NCI-H510A treated with DMSO at 0.1 percent for 48 hours (cell line): Measurements from ENCODE around the gene TMEM9.
A peak's percentile ranks its signal among the peaks of the same experiment; 100 is the strongest.

Experiments
- DNase-seq: peaks from one replicate; lab custom pipeline; 2025; lab: John Stamatoyannopoulos, UW

Gene TMEM9

GRCh38 chr1:201105688-201106087 lies 48.6 kb downstream of the TMEM9 start:
- DNase-seq: no peak

- DNase-seq: no peak
Observed at GRCh38 chr1:201104141-201104540, 50.1 kb downstream of the TMEM9 start.

GRCh38 chr1:201103666-201104065 lies 50.6 kb downstream of the TMEM9 start:
- no peak for DNase-seq

GRCh38 chr1:201100169-201100930 lies 53.9 kb downstream of the TMEM9 start:
- no peak for DNase-seq

- no peak for DNase-seq
Observed at GRCh38 chr1:201098992-201099677, 55.1 kb downstream of the TMEM9 start.

GRCh38 chr1:201096977-201097856 lies 57.1 kb downstream of the TMEM9 start:
- no peak for DNase-seq

GRCh38 chr1:201096041-201096461 lies 58.2 kb downstream of the TMEM9 start:
- DNase-seq: no peak

GRCh38 chr1:201095581-201095980 lies 58.7 kb downstream of the TMEM9 start:
- DNase-seq: no peak

GRCh38 chr1:201094832-201095231 lies 59.4 kb downstream of the TMEM9 start:
- DNase-seq: no peak

- DNase-seq: no peak
Observed at GRCh38 chr1:201093962-201094361, 60.3 kb downstream of the TMEM9 start.

- DNase-seq: no peak
Observed at GRCh38 chr1:201093561-201093960, 60.7 kb downstream of the TMEM9 start.

- DNase-seq: no peak
Observed at GRCh38 chr1:201092738-201093137, 61.5 kb downstream of the TMEM9 start.

GRCh38 chr1:201091256-201091655 lies 63.0 kb downstream of the TMEM9 start:
- DNase-seq: no peak

GRCh38 chr1:201090541-201090940 lies 63.7 kb downstream of the TMEM9 start:
- no peak for DNase-seq

- DNase-seq: no peak
Observed at GRCh38 chr1:201089596-201089995, 64.7 kb downstream of the TMEM9 start.

GRCh38 chr1:201088901-201089525 lies 65.3 kb downstream of the TMEM9 start:
- no peak for DNase-seq

- no peak for DNase-seq
Observed at GRCh38 chr1:201088395-201088794, 65.9 kb downstream of the TMEM9 start.

GRCh38 chr1:201085902-201086735 lies 68.2 kb downstream of the TMEM9 start:
- DNase-seq: peak; percentile 30
